ENCODE data around the gene NMNAT1. TPM values are rescaled to one million over a fixed set of nuclear protein-coding genes. Genes with fewer than 3 reads are reported as not detected.

Gene NMNAT1
- total RNA-seq, 1 experiment from 2014 or later = 8.6 TPM

- Histone ChIP-seq H3K4me2 (ENCODE audit: low read length) (no peak overlapping the region), H3K9me2 (ENCODE audit: insufficient read depth) (no peaks in the 10 kb centered on the region), H3K9me3 (ENCODE audit: control insufficient read depth in 1 of 2, insufficient read depth in 1 of 2, low read depth in 1 of 2, low read length in 2 of 2) (no peaks in the 10 kb centered on the region), H3K4me1 (ENCODE audit: control insufficient read depth in 1 of 2, insufficient read depth in 2 of 2, low read length in 2 of 2) (no peaks in the 10 kb centered on the region), H3K9ac (ENCODE audit: low read length) (no peak overlapping the region), H3K27ac (ENCODE audit: low read depth, low read length) (no peak overlapping the region), H4K20me1 (ENCODE audit: insufficient read depth) (no peaks in the 10 kb centered on the region), H3K36me3 (ENCODE audit: control insufficient read depth in 1 of 2, insufficient read depth in 2 of 2, low read length in 2 of 2) (peaks cover 4 to 8% of the 10 kb centered on the region in 2 experiments; a peak in 3 of 4 replicates), H3K27me3 (ENCODE audit: insufficient read depth, low read length) (no peaks in the 10 kb centered on the region), H2AFZ (ENCODE audit: low read depth, low read length, poor library complexity, severe bottlenecking) (no peak overlapping the region), H3K4me3 (replicated peaks in 1 of 2; ENCODE audit: low read depth in 1 of 2, low read length in 2 of 2) (no peak overlapping the region), H3K79me2 (ENCODE audit: insufficient read depth, low read length) (no peaks in the 10 kb centered on the region)
- RAD21 ChIA-PET (ENCODE audit: low non-redundant PET in 1 of 2, low total read pairs in 2 of 2, uncharacterized antibody in 2 of 2, unreplicated experiment in 2 of 2) = no interaction called here
- ATAC-seq (no peak), DNase-seq (ENCODE audit: low read depth, low spot score) (no peak)
- no TSS peak for BruUV-seq (replicated peaks)
- intact Hi-C loops (cut with micrococcal nuclease) = no loop called here
- POLR2A ChIA-PET = no interaction called here
- CTCF ChIA-PET = no interaction called here
- TF ChIP-seq EZH2 (IDR thresholded peaks at IDR 0.05) = no peak
- no peak for TF ChIP-seq ZNF274 (IDR thresholded peaks at IDR 0.05; ENCODE audit: low read depth, low read length)
- no peak for TF ChIP-seq SIN3A (IDR thresholded peaks at IDR 0.05; ENCODE audit: low read depth)
- no peak for TF ChIP-seq ZFX (IDR thresholded peaks at IDR 0.05)
- TF ChIP-seq SRF (IDR thresholded peaks at IDR 0.05; ENCODE audit: low read depth) = no peak
- TF ChIP-seq, protein P1, sequence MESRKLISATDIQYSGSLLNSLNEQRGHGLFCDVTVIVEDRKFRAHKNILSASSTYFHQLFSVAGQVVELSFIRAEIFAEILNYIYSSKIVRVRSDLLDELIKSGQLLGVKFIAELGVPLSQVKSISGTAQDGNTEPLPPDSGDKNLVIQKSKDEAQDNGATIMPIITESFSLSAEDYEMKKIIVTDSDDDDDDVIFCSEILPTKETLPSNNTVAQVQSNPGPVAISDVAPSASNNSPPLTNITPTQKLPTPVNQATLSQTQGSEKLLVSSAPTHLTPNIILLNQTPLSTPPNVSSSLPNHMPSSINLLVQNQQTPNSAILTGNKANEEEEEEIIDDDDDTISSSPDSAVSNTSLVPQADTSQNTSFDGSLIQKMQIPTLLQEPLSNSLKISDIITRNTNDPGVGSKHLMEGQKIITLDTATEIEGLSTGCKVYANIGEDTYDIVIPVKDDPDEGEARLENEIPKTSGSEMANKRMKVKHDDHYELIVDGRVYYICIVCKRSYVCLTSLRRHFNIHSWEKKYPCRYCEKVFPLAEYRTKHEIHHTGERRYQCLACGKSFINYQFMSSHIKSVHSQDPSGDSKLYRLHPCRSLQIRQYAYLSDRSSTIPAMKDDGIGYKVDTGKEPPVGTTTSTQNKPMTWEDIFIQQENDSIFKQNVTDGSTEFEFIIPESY (IDR thresholded peaks at IDR 0.05; ENCODE audit: extremely low read depth, insufficient replicate concordance, low read length) = no peak
- no peak for TF ChIP-seq POLR2AphosphoS5 (IDR thresholded peaks at IDR 0.05; ENCODE audit: low read depth, low read length)
- TF ChIP-seq, protein P2, sequence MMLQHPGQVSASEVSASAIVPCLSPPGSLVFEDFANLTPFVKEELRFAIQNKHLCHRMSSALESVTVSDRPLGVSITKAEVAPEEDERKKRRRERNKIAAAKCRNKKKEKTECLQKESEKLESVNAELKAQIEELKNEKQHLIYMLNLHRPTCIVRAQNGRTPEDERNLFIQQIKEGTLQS (IDR thresholded peaks at IDR 0.05) = no peak
- no peak for TF ChIP-seq EZH2phosphoT487 (IDR thresholded peaks at IDR 0.05; ENCODE audit: borderline replicate concordance)
- no peak for TF ChIP-seq CTCF (IDR thresholded peaks at IDR 0.05 in 2 of 3, conservative IDR thresholded peaks at IDR 0.05 in 1 of 3; ENCODE audit: borderline replicate concordance in 1 of 3, insufficient read depth in 1 of 3, low read depth in 2 of 3, low read length in 2 of 3)
- TF ChIP-seq CEBPB (IDR thresholded peaks at IDR 0.05; ENCODE audit: low read depth) = no peak
- TF ChIP-seq YY1 (IDR thresholded peaks at IDR 0.05; ENCODE audit: extremely low read depth, insufficient replicate concordance, low read depth, low read length) = no peak
- TF ChIP-seq POLR2A (IDR thresholded peaks at IDR 0.05; ENCODE audit: borderline replicate concordance, extremely low read depth, insufficient read depth, insufficient read length) = no peak
- TF ChIP-seq FOSL1 (IDR thresholded peaks at IDR 0.05; ENCODE audit: low read depth) = no peak
- no peak for TF ChIP-seq SP1 (IDR thresholded peaks at IDR 0.05; ENCODE audit: low read depth)
- TF ChIP-seq REST (IDR thresholded peaks at IDR 0.05; ENCODE audit: low read depth) = no peak
- no peak for TF ChIP-seq JUND (IDR thresholded peaks at IDR 0.05)
- TF ChIP-seq, protein P3, sequence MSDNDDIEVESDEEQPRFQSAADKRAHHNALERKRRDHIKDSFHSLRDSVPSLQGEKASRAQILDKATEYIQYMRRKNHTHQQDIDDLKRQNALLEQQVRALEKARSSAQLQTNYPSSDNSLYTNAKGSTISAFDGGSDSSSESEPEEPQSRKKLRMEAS (IDR thresholded peaks at IDR 0.05) = no peak
These were observed 13.6 kb upstream of the NMNAT1 start for GRCh38 chr1:9929431-9930385.

All from HCT116 (cell line).